ENCODE results near the gene SPSB2.

SPSB2 gene

DNA sequence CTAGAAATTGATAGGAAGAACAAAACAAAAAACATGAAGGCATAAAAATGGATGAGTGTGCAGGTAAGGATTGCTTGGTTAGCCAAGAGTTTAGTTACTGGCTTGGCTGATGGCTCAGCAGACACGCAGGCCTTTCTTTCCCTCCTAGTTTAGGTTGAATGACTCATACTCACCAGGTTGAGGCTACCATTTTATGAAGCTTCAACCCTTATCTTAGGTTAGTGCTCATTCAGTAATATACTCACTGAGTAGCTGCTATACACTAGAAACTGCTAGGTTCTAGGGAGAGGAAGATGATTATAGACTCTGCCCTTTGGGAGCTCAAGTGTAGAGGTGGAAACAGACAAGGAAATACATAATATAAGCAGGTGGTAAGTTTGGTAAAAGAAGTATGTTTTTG lies 38.8 kb downstream of the SPSB2 start:
- TF ChIP-seq, protein P1, sequence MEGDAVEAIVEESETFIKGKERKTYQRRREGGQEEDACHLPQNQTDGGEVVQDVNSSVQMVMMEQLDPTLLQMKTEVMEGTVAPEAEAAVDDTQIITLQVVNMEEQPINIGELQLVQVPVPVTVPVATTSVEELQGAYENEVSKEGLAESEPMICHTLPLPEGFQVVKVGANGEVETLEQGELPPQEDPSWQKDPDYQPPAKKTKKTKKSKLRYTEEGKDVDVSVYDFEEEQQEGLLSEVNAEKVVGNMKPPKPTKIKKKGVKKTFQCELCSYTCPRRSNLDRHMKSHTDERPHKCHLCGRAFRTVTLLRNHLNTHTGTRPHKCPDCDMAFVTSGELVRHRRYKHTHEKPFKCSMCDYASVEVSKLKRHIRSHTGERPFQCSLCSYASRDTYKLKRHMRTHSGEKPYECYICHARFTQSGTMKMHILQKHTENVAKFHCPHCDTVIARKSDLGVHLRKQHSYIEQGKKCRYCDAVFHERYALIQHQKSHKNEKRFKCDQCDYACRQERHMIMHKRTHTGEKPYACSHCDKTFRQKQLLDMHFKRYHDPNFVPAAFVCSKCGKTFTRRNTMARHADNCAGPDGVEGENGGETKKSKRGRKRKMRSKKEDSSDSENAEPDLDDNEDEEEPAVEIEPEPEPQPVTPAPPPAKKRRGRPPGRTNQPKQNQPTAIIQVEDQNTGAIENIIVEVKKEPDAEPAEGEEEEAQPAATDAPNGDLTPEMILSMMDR (IDR thresholded peaks at IDR 0.05; ENCODE audit: extremely low read depth, insufficient read depth, missing control alignments) = no peak
- in situ Hi-C loops (cut with MboI; ENCODE audit: low pct_unique_long_range_greater_than_20kb, low sequenced_read_pairs, unreplicated experiment) = no loop called here
- DNase-seq (ENCODE audit: low spot score) = no peak

DNA sequence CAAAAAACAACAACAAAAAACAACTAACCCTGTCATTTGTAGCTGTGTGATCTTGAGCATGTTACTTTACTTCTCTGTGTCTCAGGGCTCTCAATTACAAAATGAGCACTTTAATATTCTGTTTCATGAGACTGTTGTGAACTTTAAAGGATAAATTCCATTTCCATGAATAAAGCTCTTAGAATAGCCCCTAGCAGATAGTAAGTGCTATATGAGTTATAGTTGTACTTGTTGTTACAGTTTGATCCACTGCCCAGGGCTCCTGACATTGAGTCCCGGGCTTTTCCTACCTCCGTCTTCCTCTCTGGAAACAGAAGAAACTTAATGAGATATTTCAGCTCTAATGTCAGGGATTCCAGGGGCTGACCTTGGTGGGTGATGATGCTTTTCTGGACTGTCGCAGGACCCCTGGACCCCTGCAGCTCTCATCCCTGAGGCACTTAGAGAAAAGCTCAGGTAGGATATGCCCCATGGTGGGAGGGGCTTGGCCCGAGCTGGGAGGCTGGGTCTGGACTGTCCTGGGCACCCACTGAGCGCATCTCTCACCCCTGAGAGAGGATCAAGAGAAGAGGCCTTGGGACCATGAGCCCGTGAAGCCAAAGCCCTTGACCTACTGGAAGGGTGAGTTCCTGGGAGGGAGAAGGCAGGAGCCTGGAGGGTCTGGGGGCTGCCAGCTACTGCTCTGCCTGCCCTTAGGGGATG lies 39.8 kb downstream of the SPSB2 start:
- no peak for DNase-seq (ENCODE audit: low spot score)
- TF ChIP-seq, protein P1 (IDR thresholded peaks at IDR 0.05; ENCODE audit: extremely low read depth, insufficient read depth, missing control alignments) = no peak
- in situ Hi-C loops (cut with MboI; ENCODE audit: low pct_unique_long_range_greater_than_20kb, low sequenced_read_pairs, unreplicated experiment) = no loop called here

DNA sequence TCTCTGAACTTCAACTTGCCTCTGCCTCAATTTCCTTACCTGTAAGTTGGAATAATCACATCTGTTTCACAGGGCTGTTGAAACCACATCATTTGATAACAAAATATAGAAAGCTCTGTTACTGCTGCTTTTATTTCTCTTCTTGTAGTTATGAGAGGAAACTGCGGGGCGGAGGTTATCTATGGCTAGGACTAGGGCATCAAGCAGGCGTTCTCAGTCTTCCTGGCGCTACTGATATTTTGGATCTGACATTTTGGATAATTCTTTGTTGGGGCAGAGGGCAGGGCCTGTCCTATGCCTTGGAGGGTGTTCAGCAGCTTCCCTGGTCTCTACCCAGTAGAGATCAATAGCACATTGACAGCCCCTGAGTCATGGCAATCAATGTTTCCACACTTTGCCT lies 41.0 kb downstream of the SPSB2 start:
- TF ChIP-seq, protein P1 (IDR thresholded peaks at IDR 0.05; ENCODE audit: extremely low read depth, insufficient read depth, missing control alignments) = no peak
- in situ Hi-C loops (cut with MboI; ENCODE audit: low pct_unique_long_range_greater_than_20kb, low sequenced_read_pairs, unreplicated experiment) = no loop called here
- DNase-seq (ENCODE audit: low spot score) = no peak

DNA sequence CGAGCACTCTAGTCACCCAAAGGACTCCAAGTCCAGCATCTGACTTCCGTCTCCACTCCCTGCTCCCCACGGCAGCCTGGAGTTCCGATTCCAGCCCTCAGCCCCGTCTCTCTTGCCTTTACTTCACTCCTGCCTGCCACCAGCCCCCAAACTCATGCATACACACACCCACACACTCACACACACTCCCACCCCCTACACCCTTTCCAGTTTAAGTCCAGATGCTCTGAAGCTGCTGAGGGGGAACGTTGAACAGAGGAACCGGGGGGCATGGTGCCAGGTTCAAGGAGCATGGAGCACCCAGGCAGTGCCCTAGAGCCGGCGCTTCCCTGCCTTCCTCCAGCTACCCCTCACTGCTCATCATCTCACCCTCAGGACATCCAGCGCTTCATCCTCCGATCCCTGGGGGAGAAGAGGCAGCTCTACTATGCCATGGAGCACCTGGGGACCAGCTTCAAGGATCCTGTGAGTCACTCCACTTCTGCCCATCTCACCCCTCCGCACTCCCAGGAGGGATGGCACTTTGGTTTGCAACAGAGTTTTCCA lies 41.6 kb downstream of the SPSB2 start:
- DNase-seq (ENCODE audit: low spot score) = no peak
- TF ChIP-seq, protein P1 (IDR thresholded peaks at IDR 0.05; ENCODE audit: extremely low read depth, insufficient read depth, missing control alignments) = no peak
- in situ Hi-C loops (cut with MboI; ENCODE audit: low pct_unique_long_range_greater_than_20kb, low sequenced_read_pairs, unreplicated experiment) = no loop called here

DNA sequence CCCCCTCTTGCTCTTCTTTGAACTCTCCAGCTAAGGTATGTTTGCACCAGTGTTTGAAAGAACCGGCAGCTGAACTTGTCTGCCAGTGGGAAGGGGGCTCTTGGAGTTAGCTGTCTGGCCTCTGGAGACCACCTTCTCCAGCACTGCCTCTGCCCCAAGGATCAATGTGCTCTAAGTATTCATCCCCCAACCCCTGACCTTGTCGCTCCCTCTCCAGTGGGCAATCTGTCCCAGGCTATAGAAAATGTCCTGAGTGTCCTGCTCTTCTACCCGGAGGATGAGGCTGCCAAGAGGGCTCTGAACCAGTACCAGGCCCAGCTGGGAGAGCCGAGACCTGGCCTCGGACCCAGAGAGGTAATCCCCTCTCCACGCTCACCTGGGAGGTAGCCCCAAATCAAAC lies 42.1 kb downstream of the SPSB2 start:
- TF ChIP-seq, protein P1 (IDR thresholded peaks at IDR 0.05; ENCODE audit: extremely low read depth, insufficient read depth, missing control alignments) = no peak
- DNase-seq (ENCODE audit: low spot score) = no peak
- in situ Hi-C loops (cut with MboI; ENCODE audit: low pct_unique_long_range_greater_than_20kb, low sequenced_read_pairs, unreplicated experiment) = no loop called here

DNA sequence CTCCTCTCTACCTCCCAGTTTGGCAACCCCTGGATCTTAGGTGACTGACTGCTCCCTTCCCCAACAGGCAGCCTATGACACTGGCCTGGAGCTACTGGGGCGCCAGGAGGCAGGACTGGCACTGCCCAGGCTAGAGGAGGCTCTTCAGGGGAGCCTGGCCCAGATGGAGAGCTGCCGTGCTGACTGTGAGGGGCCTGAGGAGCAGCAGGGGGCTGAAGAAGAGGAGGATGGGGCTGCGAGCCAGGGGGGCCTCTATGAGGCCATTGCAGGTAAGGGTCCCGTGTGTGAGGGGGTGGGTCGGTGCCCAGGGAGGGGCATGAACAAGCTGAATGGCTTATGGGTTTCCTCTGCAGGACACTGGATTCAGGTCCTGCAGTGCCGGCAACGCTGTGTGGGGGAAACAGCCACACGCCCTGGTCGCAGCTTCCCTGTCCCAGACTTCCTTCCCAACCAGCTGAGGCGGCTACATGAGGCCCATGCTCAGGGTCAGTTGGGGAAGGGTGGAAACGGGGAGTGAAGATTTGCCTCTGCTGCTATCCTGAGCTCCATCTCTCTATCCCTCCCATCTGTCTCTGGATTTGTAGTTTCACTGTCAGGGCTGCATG lies 42.7 kb downstream of the SPSB2 start:
- no peak for DNase-seq (ENCODE audit: low spot score)
- in situ Hi-C loops (cut with MboI; ENCODE audit: low pct_unique_long_range_greater_than_20kb, low sequenced_read_pairs, unreplicated experiment) = no loop called here
- TF ChIP-seq, protein P1 (IDR thresholded peaks at IDR 0.05; ENCODE audit: extremely low read depth, insufficient read depth, missing control alignments) = no peak
